Esophagus muscularis mucosa (tissue), 4 donors: Measurements from ENCODE around the gene RDH16. TPM values are rescaled to one million over a fixed set of nuclear protein-coding genes. Genes with fewer than 3 reads are reported as not detected.
"Not testable (repeated sequence)": the region's sequence is repeated elsewhere in the genome, so short reads cannot be mapped to it uniquely, and the experiment has no call there.

Experiments
- DNase-seq: peaks from one replicate; pipeline ENCODE4 v3.0.0-alpha.2; 2017; ENCODE audit errors: extremely low spot score
- H3K27ac ChIP-seq, 4 donors: fragments of 200-600 bp; sonication (generic); replicated peaks in 1 of 4; 1 replicate in 3 of 4; 2 replicates in 1 of 4; pipeline ENCODE4 v1.5.1; 2016 to 2019; ENCODE audit warnings: mild to moderate bottlenecking in 1 of 4
- H3K27me3 ChIP-seq, 4 donors: fragments of 200-600 bp; sonication (generic); one replicate each; pipeline versions ENCODE4 v1.5.1 to v1.6.0; 2016 to 2019
- H3K36me3 ChIP-seq, 4 donors: fragments of 200-600 bp; sonication (generic); one replicate each; pipeline ENCODE4 v1.5.1; 2016 to 2019
- H3K4me1 ChIP-seq, 4 donors: fragments of 200-600 bp; sonication (generic); one replicate each; pipeline ENCODE4 v1.5.1; 2016 to 2019
- H3K4me3 ChIP-seq, 4 donors: fragments of 200-600 bp; sonication (generic); 1 replicate in 2 of 4; 2 replicates in 2 of 4; pipeline ENCODE4 v1.5.1; 2016 to 2019; ENCODE audit warnings: mild to moderate bottlenecking in 4 of 4, moderate library complexity in 1 of 4
- H3K9me3 ChIP-seq, 4 donors: fragments of 200-600 bp; sonication (generic); 1 replicate in 3 of 4; 2 replicates in 1 of 4; pipeline ENCODE4 v1.5.1; 2016 to 2019
- EP300 ChIP-seq: sonication (generic); formaldehyde crosslinking; IDR thresholded peaks from one replicate; pipeline ENCODE4 v1.6.1; 2017; ENCODE audit warnings: antibody characterized with exemption
- POLR2A ChIP-seq: fragments of 450-650 bp; IDR thresholded peaks from one replicate; pipeline ENCODE4 v1.6.1; 2017; ENCODE audit warnings: antibody characterized with exemption, moderate library complexity, mild to moderate bottlenecking, low read depth
- POLR2AphosphoS5 ChIP-seq, 2 donors: sonication (generic); formaldehyde crosslinking; IDR thresholded peaks; one replicate each; pipeline ENCODE4 v1.6.1; 2017; ENCODE audit warnings: antibody characterized with exemption in 2 of 2
- WGBS: methylation state at CpG from one replicate; pipeline ENCODE4 v1.1.5; 2018; 5-methylcytosine and 5-hydroxymethylcytosine counted together
- intact Hi-C: fragments of 100-400 bp; cut with DNase I; formaldehyde crosslinking; loops from one replicate; pipeline ENCODE4 v1.15.1; 2023
- total RNA-seq, 4 donors: library from RNA; depleted of rRNA; stranded (reverse); fragments of >200 nt; gene quantifications; one replicate each; pipeline versions ENCODE4 v1.1.0 to v1.2.1, GENCODE V29; 2016
- TF ChIP-seq, protein P1 (sequence below), 3 experiments: fragments of 200-600 bp in 2 of 3; fragments of 450-650 bp in 1 of 3; sonication (generic) in 2 of 3; IDR thresholded peaks; one replicate each; pipeline ENCODE4 v1.5.1; 2017 to 2019; ENCODE audit warnings: antibody characterized with exemption in 3 of 3, mild to moderate bottlenecking in 2 of 3, moderate library complexity in 1 of 3

Gene RDH16
- total RNA-seq, 4 donors from 2014 or later = 0.17 to 0.69 (median 0.42) TPM; not detected in 1

DNA sequence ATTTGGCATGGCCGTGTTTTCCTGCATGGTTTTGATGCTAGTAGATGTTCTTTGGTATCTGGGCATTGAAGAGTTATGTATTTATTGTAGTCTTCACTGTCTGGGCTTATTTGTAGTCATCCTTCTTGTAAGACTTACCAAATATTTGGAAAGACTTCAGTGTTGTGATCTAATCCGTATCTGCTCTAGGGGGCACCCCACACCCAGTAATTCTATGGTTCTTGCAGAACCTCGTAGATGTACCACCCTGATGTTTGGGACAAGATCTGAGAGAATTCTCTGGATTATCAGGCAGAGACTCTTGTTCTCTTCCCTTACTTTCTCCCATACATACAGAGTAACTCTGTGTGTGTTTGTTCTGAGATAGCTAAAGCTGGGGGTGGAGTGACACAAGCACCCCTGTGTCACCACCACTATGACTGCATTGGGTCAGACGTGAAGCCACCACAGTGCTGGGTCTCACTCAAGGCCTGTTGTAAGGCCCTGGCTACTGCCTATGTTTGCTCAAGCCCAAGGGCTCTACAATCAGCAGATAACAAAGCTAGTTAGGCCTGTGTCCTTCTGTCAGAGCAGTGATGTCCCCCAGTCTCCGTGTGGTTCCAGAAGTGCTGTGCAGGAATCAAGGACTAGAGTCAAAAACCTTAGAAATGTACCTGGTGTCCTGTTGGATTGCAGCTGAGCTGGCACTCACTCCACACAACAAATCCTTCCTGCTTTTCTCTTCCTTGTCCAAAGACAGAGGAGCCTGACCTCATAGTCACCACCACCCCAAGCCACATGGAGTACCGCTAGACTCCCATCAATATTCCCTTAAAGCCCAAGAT lies 9.6 kb downstream of the RDH16 start:
- peaks cover 0 to 5% (median 0%) of the 10 kb centered on the region in 4 donors for H3K36me3 ChIP-seq
- H3K27me3 ChIP-seq = no peaks in the 10 kb centered on the region
- TF ChIP-seq POLR2A = no peak
- TF ChIP-seq EP300 = no peak
- TF ChIP-seq POLR2AphosphoS5 (IDR thresholded peaks at IDR 0.05) = no peak
- TF ChIP-seq, protein P1, sequence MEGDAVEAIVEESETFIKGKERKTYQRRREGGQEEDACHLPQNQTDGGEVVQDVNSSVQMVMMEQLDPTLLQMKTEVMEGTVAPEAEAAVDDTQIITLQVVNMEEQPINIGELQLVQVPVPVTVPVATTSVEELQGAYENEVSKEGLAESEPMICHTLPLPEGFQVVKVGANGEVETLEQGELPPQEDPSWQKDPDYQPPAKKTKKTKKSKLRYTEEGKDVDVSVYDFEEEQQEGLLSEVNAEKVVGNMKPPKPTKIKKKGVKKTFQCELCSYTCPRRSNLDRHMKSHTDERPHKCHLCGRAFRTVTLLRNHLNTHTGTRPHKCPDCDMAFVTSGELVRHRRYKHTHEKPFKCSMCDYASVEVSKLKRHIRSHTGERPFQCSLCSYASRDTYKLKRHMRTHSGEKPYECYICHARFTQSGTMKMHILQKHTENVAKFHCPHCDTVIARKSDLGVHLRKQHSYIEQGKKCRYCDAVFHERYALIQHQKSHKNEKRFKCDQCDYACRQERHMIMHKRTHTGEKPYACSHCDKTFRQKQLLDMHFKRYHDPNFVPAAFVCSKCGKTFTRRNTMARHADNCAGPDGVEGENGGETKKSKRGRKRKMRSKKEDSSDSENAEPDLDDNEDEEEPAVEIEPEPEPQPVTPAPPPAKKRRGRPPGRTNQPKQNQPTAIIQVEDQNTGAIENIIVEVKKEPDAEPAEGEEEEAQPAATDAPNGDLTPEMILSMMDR (IDR thresholded peaks at IDR 0.05) = no peak
- DNase-seq = peak; percentile 53
- no peaks in the 10 kb centered on the region for H3K9me3 ChIP-seq
- intact Hi-C loops = no loop called here
- H3K27ac ChIP-seq = no peak overlapping the region
- 85% methylated on average over 6 of the region's 6 CpGs for WGBS
- no peaks in the 10 kb centered on the region for H3K4me1 ChIP-seq
- H3K4me3 ChIP-seq = no peak overlapping the region

DNA sequence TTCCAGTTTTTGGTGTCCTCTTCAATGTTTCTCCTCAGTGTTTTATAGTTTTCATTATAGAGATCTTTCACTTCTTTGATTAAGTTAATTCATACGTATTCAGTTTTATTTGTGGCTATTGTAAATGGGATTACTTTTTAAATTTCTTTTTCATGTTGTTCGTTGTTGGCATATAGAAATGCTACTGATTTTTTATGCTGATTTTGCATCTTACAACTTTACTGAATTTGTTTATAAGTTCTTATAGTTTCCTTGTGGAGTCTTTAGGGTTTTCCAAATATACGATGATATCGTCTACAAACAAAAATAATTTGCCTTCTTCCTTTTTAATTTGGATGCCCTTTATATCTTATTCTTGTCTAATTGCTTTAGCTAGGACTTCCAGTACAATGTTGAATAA lies 13.5 kb downstream of the RDH16 start:
- 90% methylated on average over 4 of the region's 4 CpGs for WGBS
- intact Hi-C loops = no loop called here
- H3K4me3 ChIP-seq = no peak overlapping the region
- no peaks in the 10 kb centered on the region for H3K27me3 ChIP-seq
- TF ChIP-seq POLR2A = no peak
- no peak for TF ChIP-seq POLR2AphosphoS5 (IDR thresholded peaks at IDR 0.05)
- TF ChIP-seq, protein P1 (IDR thresholded peaks at IDR 0.05) = no peak
- no peak for TF ChIP-seq EP300
- H3K4me1 ChIP-seq = peaks cover 0 to 13% (median 12%) of the 10 kb centered on the region in 4 donors
- no peaks in the 10 kb centered on the region for H3K36me3 ChIP-seq
- no peak for DNase-seq
- H3K27ac ChIP-seq = no peak overlapping the region
- no peaks in the 10 kb centered on the region for H3K9me3 ChIP-seq

DNA sequence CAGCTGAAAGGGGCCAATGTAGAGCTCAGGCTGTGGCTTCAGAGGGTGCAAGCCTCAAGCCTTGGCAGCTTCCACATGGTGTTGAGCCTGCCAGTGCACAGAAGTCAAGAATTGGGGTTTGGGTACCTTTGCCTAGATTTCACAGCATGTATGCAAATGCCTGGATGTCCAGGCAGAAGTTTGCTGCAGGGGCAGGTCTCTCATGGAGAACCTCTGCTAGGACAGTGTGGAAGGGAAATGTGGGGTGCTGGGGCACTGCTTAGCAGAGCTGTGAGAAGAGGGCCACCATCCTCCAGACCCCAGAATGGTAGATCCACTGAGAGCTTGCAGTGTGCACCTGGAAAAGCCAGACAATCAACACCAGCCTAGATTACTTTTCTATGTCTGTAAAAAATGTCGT lies 14.0 kb downstream of the RDH16 start:
- H3K36me3 ChIP-seq, H3K9me3 ChIP-seq, H3K27me3 ChIP-seq, intact Hi-C loops, H3K4me3 ChIP-seq, H3K27ac ChIP-seq: not testable (repeated sequence)
- H3K4me1 ChIP-seq = peaks cover 0 to 13% (median 12%) of the 10 kb centered on the region in 4 donors
- peak; percentile 57 for DNase-seq
- 93% methylated on average over 1 of the region's 1 CpG for WGBS

DNA sequence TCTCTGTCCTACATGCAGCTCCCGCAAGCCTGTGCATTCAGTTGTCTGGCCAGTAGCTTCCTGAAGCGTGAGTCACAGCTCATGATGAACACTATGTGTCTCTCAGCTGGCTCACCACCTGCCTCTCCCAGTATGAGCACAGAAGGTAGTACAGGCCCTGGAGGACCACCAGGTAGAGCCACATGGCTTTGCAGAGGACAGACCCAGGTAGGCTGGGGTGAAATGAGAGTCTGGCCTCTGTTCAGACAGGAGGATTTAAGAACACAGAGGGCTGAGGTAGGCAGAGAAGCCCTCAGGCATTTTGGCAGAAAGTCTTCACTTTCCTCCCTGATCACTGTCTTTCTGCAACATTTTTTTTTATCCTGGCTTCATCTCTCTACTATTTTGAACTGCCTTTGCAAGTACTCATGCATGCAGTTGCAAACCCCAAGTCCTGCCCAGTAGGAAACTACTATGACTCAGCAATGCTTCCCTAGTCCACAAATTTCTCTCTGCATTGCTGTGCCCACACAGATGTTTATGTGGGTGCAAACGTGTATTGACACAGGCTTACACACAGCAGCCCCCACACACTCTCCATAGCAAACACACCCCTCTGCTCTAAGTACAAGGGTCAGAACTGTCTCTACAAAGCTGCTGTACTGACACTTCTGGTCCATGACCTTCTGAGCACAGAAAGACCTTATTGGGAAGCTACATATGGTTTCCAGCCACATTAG lies 15.9 kb downstream of the RDH16 start:
- intact Hi-C loops = no loop called here
- H3K4me1 ChIP-seq = peaks cover 0 to 13% (median 12%) of the 10 kb centered on the region in 4 donors
- no peak overlapping the region for H3K4me3 ChIP-seq
- H3K27me3 ChIP-seq = no peaks in the 10 kb centered on the region
- no peaks in the 10 kb centered on the region for H3K36me3 ChIP-seq
- peak; percentile 90 for DNase-seq
- no peak for TF ChIP-seq POLR2A
- TF ChIP-seq POLR2AphosphoS5 (IDR thresholded peaks at IDR 0.05) = no peak
- no peak for TF ChIP-seq EP300
- TF ChIP-seq, protein P1 (IDR thresholded peaks at IDR 0.05) = no peak
- peak overlapping the region in 3 of 4 donors; percentile 20 to 37 (median 27) for H3K27ac ChIP-seq
- 0% methylated on average over 1 of the region's 3 CpGs for WGBS
- H3K9me3 ChIP-seq = no peaks in the 10 kb centered on the region

DNA sequence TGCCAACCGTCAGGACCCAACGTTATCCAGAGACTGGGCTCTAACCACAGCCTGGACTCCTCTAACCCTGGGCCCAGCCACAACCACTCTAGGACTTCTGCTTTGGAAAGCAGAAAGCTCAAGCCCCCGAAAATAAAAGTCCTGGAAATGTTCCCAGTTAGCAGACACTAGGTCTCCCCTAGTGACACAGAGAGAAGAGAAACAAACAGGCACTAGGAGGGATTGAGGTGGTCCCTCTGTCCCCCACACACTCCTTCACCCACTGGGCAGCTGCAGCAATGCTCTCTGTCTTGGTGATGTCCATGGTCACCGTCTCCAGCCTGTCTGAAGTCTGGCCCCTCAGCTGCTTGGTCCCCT lies 16.5 kb downstream of the RDH16 start:
- H3K36me3 ChIP-seq, H3K27me3 ChIP-seq, intact Hi-C loops, DNase-seq, H3K4me3 ChIP-seq, H3K27ac ChIP-seq, H3K9me3 ChIP-seq: not testable (repeated sequence)
- no CpG with 5 or more reads among the region's 4 CpGs for WGBS
- H3K4me1 ChIP-seq = peaks cover 0 to 13% (median 12%) of the 10 kb centered on the region in 4 donors
